ENCODE data around the gene BEND6. TPM values are rescaled to one million over a fixed set of nuclear protein-coding genes. Genes with fewer than 3 reads are reported as not detected.

The BEND6 gene
- total and polyA plus RNA-seq, 4 donors: 27.1 to 106 (median 82.3) TPM

- H3K36me3 ChIP-seq (ENCODE audit: control insufficient read depth, insufficient read depth, low read length): no peaks in the 10 kb centered on the region
These were observed 16.2 kb upstream of the BEND6 start for GRCh38 chr6:56938649-56939191.

DNA sequence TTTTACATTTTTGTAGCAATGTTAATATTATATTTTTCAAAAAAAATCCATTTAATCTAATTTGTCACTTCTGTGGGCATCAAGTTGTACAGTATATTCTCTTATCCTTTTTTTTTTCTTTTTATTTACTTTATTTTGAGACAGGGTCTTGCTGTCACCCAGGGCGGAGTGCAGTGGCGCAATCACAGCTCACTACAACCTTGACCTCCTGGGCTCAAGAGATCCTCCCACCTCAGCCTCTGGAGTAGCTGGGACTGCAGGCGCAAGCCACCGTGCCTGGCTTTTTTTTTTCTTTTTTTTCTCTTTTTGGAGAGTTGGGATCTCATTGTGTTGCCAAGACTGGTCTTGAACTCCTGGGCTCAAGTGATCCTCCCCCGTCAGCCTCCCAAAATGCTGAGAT lies 14.4 kb upstream of the BEND6 start:
- H3K36me3 ChIP-seq (ENCODE audit: control insufficient read depth, insufficient read depth, low read length): no peaks in the 10 kb centered on the region
- DNase-seq (ENCODE audit: low read depth in 4 of 6, low spot score in 6 of 6): no peak
- peaks cover 2% of the 10 kb centered on the region for H3K4me1 ChIP-seq (ENCODE audit: control insufficient read depth, insufficient read depth, low read length)
- 100% methylated on average over 4 of the region's 5 CpGs for WGBS (ENCODE audit: insufficient coverage)
- no peak overlapping the region for H3K27ac ChIP-seq (ENCODE audit: low read depth, low read length)
- peaks cover 1% of the 10 kb centered on the region for H3K9me3 ChIP-seq (ENCODE audit: control insufficient read depth, insufficient read depth, low read length)
- no peak overlapping the region for H3K4me3 ChIP-seq (ENCODE audit: low read depth, low read length)
- no peaks in the 10 kb centered on the region for H3K27me3 ChIP-seq (ENCODE audit: control insufficient read depth, insufficient read depth, low read length)

More at GRCh38 chr6:56938649-56939191, 16.2 kb upstream of the BEND6 start:
- peak in 1 of 6 donors; percentile 54 for DNase-seq (ENCODE audit: low read depth in 4 of 6, low spot score in 6 of 6)
- Histone ChIP-seq H3K4me3 (ENCODE audit: low read depth, low read length) (no peak overlapping the region), H3K27ac (ENCODE audit: low read depth, low read length) (peak overlapping the region; percentile 33), H3K9me3 (ENCODE audit: control insufficient read depth, insufficient read depth, low read length) (peaks cover 1% of the 10 kb centered on the region), H3K27me3 (ENCODE audit: control insufficient read depth, insufficient read depth, low read length) (no peaks in the 10 kb centered on the region), H3K4me1 (ENCODE audit: control insufficient read depth, insufficient read depth, low read length) (peaks cover 3% of the 10 kb centered on the region)
- no CpG with 5 or more reads among the region's 1 CpG for WGBS (ENCODE audit: insufficient coverage)

DNA sequence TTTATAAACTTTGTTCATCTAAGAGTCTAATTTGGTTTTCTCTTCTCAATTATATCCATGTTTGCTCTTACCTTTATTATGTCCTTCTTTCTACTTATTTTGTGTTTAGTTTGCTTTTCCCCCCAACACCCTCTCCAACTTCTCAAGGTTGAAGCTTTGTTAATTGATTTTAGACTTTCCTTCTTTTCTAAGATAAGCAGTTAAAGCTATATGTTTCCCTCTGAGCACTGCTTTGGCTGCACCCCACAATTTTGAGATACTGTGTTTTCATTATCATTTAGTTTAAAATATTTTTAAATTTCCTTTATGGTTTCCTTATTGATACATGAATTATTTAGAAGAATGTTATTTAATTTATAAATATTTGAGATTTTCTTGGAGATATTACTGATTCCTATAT lies 13.9 kb upstream of the BEND6 start:
- H3K27ac ChIP-seq (ENCODE audit: low read depth, low read length): no peak overlapping the region
- no peaks in the 10 kb centered on the region for H3K27me3 ChIP-seq (ENCODE audit: control insufficient read depth, insufficient read depth, low read length)
- H3K36me3 ChIP-seq (ENCODE audit: control insufficient read depth, insufficient read depth, low read length): no peaks in the 10 kb centered on the region
- no peak overlapping the region for H3K4me3 ChIP-seq (ENCODE audit: low read depth, low read length)
- H3K4me1 ChIP-seq (ENCODE audit: control insufficient read depth, insufficient read depth, low read length): no peaks in the 10 kb centered on the region
- DNase-seq (ENCODE audit: low read depth in 4 of 6, low spot score in 6 of 6): no peak
- H3K9me3 ChIP-seq (ENCODE audit: control insufficient read depth, insufficient read depth, low read length): peaks cover 1% of the 10 kb centered on the region

DNA sequence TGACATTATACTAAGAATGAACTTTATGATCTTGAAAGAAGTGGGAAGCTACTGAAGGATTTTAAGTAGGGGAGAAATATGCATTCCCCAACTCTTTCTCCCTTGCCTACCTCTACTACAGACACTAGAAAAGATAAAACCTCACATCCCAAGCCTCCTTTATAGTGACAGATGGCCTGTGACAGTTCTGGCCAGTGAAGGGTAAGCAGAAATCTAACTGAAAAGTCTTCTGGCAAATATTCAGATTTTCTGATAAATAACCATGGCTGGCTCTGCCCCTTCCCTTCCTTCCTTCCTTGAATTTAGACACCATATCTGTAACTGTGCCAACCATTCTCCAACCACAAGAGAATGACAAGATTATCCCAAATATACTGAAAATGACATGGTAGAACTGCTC lies 10.2 kb upstream of the BEND6 start:
- Histone ChIP-seq H3K4me3 (ENCODE audit: low read depth, low read length) (no peak overlapping the region), H3K36me3 (ENCODE audit: control insufficient read depth, insufficient read depth, low read length) (no peaks in the 10 kb centered on the region), H3K4me1 (ENCODE audit: control insufficient read depth, insufficient read depth, low read length) (no peaks in the 10 kb centered on the region), H3K27me3 (ENCODE audit: control insufficient read depth, insufficient read depth, low read length) (no peaks in the 10 kb centered on the region), H3K27ac (ENCODE audit: low read depth, low read length) (no peak overlapping the region), H3K9me3 (ENCODE audit: control insufficient read depth, insufficient read depth, low read length) (peaks cover 1% of the 10 kb centered on the region)
- DNase-seq (ENCODE audit: low read depth in 4 of 6, low spot score in 6 of 6): no peak

DNA sequence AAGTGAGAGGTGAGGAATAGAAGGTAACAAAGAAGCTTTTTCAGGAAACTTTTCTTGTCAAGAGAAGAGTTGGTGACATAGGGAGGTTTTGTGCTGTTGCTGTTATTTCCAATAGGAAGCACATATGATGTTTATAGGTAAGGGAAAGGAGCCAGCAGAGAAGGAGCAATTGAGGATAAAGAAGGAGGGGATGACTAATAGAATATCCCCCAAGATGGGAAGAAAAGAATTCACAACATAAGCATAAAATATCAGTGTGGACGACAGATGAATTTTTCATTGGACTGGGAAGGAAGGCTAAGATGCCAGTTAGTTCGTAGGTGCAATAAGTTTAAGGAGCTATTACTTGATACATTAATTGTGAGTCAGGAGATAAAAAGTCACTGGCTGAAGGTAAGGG lies 8.5 kb upstream of the BEND6 start:
- no peaks in the 10 kb centered on the region for H3K36me3 ChIP-seq (ENCODE audit: control insufficient read depth, insufficient read depth, low read length)
- H3K9me3 ChIP-seq (ENCODE audit: control insufficient read depth, insufficient read depth, low read length): no peaks in the 10 kb centered on the region

GRCh38 chr6:56947924-56948323 lies 7.0 kb upstream of the BEND6 start:
- no peak overlapping the region for H3K27ac ChIP-seq (ENCODE audit: low read depth, low read length)

More for the DNA sequence above, 8.5 kb upstream of the BEND6 start:
- WGBS (ENCODE audit: insufficient coverage): 100% methylated on average over 1 of the region's 2 CpGs
- Histone ChIP-seq H3K4me3 (ENCODE audit: low read depth, low read length) (no peak overlapping the region), H3K27me3 (ENCODE audit: control insufficient read depth, insufficient read depth, low read length) (no peaks in the 10 kb centered on the region), H3K27ac (ENCODE audit: low read depth, low read length) (no peak overlapping the region), H3K4me1 (ENCODE audit: control insufficient read depth, insufficient read depth, low read length) (no peaks in the 10 kb centered on the region)
- no peak for DNase-seq (ENCODE audit: low read depth in 4 of 6, low spot score in 6 of 6)

DNA sequence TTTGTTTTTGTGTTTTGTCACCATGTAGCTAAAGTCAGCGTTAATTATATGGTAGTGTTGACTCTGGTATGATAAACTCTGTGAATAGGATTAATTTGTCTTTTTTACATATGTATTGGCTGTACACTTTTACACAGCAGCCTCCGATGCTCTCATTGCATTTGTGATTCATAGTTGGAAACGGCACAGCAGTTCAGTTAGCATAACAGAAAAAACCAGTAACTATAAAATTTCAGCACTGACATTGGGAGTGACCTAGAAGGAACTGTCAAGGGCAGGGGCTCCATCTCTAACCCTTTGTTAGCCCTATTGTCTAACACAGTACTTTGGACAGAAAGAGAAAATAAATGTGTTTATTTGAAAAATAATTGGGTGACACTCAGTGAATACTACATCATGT lies 5.6 kb upstream of the BEND6 start:
- no peak overlapping the region for H3K4me3 ChIP-seq (ENCODE audit: low read depth, low read length)
- H3K4me1 ChIP-seq (ENCODE audit: control insufficient read depth, insufficient read depth, low read length): peaks cover 6% of the 10 kb centered on the region
- DNase-seq (ENCODE audit: low read depth in 4 of 6, low spot score in 6 of 6): no peak
- no peaks in the 10 kb centered on the region for H3K9me3 ChIP-seq (ENCODE audit: control insufficient read depth, insufficient read depth, low read length)
- H3K36me3 ChIP-seq (ENCODE audit: control insufficient read depth, insufficient read depth, low read length): no peaks in the 10 kb centered on the region
- no CpG with 5 or more reads among the region's 3 CpGs for WGBS (ENCODE audit: insufficient coverage)
- no peak overlapping the region for H3K27ac ChIP-seq (ENCODE audit: low read depth, low read length)
- peaks cover 12% of the 10 kb centered on the region for H3K27me3 ChIP-seq (ENCODE audit: control insufficient read depth, insufficient read depth, low read length)

More at GRCh38 chr6:56947924-56948323, 7.0 kb upstream of the BEND6 start:
- H3K9me3 ChIP-seq (ENCODE audit: control insufficient read depth, insufficient read depth, low read length): no peaks in the 10 kb centered on the region
- no peaks in the 10 kb centered on the region for H3K36me3 ChIP-seq (ENCODE audit: control insufficient read depth, insufficient read depth, low read length)
- H3K4me1 ChIP-seq (ENCODE audit: control insufficient read depth, insufficient read depth, low read length): no peaks in the 10 kb centered on the region
- no CpG with 5 or more reads among the region's 1 CpG for WGBS (ENCODE audit: insufficient coverage)
- H3K27me3 ChIP-seq (ENCODE audit: control insufficient read depth, insufficient read depth, low read length): peaks cover 4% of the 10 kb centered on the region
- no peak overlapping the region for H3K4me3 ChIP-seq (ENCODE audit: low read depth, low read length)
- DNase-seq (ENCODE audit: low read depth in 4 of 6, low spot score in 6 of 6): no peak

- Histone ChIP-seq H3K27ac (ENCODE audit: low read depth, low read length) (no peak overlapping the region), H3K27me3 (ENCODE audit: control insufficient read depth, insufficient read depth, low read length) (peaks cover 12% of the 10 kb centered on the region), H3K4me1 (ENCODE audit: control insufficient read depth, insufficient read depth, low read length) (peaks cover 7% of the 10 kb centered on the region), H3K9me3 (ENCODE audit: control insufficient read depth, insufficient read depth, low read length) (no peaks in the 10 kb centered on the region), H3K4me3 (ENCODE audit: low read depth, low read length) (no peak overlapping the region), H3K36me3 (ENCODE audit: control insufficient read depth, insufficient read depth, low read length) (no peaks in the 10 kb centered on the region)
- WGBS (ENCODE audit: insufficient coverage): no CpG with 5 or more reads among the region's 1 CpG
- DNase-seq (ENCODE audit: low read depth in 4 of 6, low spot score in 6 of 6): no peak
These were observed 4.9 kb upstream of the BEND6 start for GRCh38 chr6:56949925-56950495.

DNA sequence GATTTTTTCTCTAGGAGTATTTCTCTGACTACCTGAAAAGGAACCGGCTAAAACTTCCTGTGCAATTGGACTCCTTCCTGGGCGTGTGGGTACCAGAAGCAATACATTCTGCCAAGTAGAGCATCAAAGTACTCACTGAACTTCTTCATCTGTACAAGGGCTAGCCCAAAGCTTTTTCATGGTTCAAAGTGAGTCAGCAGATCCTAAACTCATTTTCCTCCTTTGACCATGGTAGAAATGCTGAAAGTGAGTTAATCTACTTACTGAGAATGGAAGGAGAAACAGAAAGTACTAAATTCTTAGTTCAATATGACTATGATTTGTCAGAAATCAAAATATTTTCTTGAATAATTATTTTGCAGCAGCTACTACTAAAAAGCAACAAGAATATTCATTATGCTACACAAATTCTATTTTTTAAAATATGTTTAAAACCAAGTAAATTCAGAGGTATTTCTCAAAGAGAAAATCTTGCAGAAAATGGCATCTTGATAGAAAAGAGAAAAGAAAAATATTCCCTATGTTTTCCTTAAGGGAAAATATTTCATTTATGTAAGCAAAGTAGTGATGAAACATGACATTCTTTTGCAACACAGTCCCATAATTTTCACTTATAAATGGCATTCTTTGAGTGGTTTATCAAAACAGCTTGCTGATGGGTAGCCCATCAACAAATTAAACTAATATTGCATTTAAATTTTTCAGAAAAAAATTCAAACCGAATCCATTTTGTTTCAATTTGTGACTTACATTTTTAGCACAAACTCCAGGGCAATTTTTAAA lies 3.7 kb upstream of the BEND6 start:
- Histone ChIP-seq H3K27ac (ENCODE audit: low read depth, low read length) (no peak overlapping the region), H3K4me3 (ENCODE audit: low read depth, low read length) (no peak overlapping the region), H3K9me3 (ENCODE audit: control insufficient read depth, insufficient read depth, low read length) (no peaks in the 10 kb centered on the region), H3K36me3 (ENCODE audit: control insufficient read depth, insufficient read depth, low read length) (no peaks in the 10 kb centered on the region), H3K27me3 (ENCODE audit: control insufficient read depth, insufficient read depth, low read length) (peaks cover 14% of the 10 kb centered on the region), H3K4me1 (ENCODE audit: control insufficient read depth, insufficient read depth, low read length) (peaks cover 17% of the 10 kb centered on the region)
- no peak for DNase-seq (ENCODE audit: low read depth in 4 of 6, low spot score in 6 of 6)
- WGBS (ENCODE audit: insufficient coverage): 75% methylated on average over 1 of the region's 3 CpGs
